ENCODE results near the gene INPP4B.

The INPP4B gene

DNA sequence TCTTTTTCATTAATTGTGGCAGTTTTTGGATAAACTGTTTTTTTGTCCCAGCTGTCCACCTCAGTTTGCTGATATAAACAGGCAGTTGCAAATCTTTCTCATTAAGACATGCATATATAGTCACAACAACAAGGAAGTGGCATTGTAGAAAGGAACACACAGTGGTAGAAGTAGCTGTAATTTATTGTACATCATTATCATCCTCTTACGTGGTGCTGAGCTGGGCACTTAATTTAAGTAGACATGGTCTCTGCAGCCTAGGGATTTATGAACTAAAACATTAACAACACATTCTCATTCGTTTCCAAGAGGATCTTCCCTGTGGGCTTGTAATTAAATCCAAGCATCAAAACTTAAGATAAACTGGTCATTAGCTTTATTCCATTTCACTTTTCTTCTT, 500.2 kb downstream of the INPP4B start:
- no peak for DNase-seq (ENCODE audit: low spot score)

DNA sequence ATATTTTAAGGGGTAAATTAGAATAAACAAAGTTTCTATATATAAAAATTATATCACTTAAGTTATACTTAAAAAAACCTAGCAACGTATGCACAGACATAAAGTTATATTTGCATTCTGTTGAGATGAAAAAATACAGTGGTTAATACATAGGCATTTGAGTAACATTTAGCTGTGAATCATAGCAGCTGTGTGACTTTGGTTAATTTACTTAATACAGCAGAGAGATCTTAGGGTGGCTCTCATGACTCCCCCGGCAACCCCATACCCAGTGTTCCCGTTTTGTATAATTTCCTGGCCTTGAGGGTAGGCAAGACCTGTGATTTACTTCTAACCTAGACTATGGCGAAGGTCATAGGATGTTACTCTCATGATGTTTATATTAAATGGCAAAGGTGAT, 504.8 kb downstream of the INPP4B start:
- no peak for DNase-seq (ENCODE audit: low spot score)

DNA sequence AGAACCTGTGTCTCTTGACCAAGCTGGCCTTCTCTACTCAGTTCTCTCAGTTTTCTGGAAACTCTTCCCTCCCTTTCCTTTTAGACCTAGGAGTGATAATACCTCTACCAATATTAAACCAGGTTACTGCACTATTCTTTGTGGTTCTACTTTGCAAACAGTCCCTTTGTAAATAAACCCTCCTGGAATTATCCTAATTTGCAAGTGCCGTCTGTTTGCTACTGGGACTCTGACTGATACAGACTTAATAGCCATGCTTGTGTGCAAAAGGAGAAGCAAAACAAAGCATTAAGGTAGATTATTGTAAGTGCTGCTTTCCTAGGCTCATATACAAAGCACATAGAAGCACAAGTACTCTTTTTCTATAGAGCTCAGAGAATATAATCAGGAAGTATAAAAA, 507.0 kb downstream of the INPP4B start:
- DNase-seq (ENCODE audit: low spot score): no peak

GRCh38 chr4:142336251-142336934, 509.7 kb downstream of the INPP4B start:
- DNase-seq (ENCODE audit: low spot score): no peak

DNA sequence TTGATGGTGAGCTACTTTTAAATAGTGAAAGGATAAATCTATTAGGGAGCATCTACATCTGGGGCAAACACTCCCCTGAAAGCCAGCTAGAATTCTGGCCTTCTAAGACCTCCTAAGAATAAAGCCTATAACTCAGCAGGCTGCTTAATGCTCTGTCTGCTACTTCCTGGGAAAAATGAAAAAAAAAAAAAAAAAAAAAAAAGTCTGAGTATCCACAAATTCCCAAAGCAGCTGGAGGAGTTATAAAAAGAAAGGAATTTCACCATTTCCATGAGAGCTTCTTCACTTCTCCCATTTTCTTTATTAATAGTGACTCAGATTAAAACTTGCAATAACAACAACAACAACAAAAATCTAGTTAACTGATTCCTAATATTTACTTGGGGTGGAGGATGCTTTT, 511.2 kb downstream of the INPP4B start:
- no peak for DNase-seq (ENCODE audit: low spot score)

DNA sequence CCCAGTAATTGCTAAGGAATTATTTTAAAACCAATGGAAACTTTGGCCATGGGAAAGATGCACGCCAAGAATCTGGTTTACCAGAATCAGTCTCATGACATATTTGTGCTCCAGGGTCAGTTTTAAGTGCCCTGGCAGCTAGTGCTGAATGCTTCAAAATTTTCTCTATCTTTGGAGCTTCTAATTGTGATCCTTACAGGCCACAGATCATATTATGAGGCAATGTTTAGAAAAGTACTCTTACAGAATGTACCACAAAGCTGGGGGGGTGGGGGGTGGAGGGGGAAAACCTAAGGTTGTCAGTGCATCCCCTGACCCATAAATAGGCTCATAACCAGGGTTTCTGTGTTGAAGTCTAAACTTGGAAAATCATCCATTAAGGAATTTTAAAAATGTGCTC, 514.5 kb downstream of the INPP4B start:
- DNase-seq (ENCODE audit: low spot score): no peak

DNA sequence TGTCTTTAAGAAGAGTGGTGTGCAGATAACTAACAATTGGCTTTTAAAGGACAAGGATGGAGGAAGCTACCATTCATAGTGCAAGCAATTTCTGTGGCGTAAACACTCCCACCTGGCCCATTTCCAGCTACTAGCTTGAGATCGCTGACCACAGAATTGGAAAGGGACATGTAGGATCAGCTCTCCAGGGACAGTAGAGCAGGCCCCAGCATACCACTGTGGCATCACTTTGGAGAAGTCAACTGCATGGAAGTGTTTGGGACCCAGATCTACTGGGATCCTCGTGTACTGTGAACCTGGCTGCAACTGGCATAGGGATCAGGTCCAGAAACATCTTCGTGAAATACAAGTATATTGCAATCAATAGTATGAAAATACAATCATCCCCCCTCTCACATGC, 515.0 kb downstream of the INPP4B start:
- peak; percentile 52 for DNase-seq (ENCODE audit: low spot score)

DNA sequence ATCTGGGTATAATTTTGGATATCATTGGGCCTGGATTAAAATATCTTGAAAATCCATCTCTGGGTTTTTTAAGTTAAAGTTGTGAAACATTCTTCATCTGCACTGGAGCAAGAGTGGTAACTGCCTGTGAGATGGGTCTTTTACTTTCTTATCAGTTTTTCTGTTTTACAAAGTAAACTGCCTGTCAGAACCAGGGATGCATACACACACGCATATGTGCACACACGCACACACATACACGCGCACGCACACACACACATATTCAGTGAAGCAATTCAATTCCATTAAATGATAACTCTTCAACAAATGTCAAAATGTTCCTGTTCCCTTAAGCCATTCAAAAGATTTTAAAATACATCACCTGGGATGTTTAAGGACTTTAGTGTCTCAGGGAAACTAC, 515.8 kb downstream of the INPP4B start:
- DNase-seq (ENCODE audit: low spot score): no peak

DNA sequence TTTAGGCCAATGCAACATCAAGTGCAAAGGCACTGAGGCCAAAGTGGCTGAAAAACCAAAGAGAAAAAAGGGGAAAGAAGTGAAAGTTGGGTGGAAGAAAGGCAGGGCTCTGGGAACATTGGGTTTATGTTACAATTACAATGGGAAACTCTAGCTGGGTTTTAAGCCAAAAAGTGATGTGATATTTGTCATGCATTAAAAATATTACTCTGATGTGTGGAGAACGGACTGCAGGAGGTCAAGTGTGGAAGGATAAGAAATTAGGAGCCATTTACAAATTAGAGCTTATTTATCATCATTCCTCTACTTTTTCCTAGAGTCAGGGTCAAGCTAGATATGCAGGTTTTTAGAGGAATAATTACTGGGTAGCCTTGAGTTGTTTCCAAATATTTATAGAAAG, 516.8 kb downstream of the INPP4B start:
- no peak for DNase-seq (ENCODE audit: low spot score)

DNA sequence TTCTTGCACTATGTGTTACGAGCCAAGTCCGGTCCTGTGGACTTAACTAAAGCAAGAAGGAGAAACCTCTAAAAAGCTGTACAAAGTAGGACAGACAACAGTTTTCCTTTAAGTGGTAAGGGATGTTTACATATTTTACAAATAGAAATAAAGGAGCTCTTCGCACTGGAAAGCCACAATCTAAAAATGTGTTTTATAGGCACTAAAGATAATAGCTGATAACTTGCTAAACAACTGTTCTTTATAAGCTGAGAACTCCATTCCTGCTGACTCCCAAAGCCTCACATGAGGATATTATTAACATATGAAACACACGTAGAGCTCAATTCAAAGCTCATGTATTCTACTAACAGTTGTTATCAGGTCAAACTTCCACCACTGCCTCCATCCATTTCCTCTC, 519.9 kb downstream of the INPP4B start:
- DNase-seq (ENCODE audit: low spot score): no peak

DNA sequence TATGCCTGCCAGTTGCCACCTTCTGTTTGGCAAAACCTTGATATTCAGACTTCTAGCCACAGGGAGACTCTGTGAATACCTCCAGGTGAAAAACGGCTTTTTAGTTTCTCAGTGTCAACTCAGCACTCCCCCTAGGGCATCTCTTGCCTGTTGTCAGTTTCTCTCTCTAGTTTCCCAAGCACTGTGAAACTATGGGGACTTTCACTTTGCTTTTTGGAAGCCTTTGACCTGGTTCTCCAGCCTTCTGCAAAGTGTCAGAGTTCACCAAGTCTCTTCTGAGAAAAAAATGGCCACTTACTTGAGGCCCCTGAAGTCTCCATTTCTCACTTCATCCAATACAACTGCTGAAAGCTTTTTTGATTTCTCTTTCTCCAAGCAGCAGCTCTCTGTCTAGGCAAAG, 521.5 kb downstream of the INPP4B start:
- DNase-seq (ENCODE audit: low spot score): no peak

- no peak for DNase-seq (ENCODE audit: low spot score)
Measured at GRCh38 chr4:142322996-142323395, 523.1 kb downstream of the INPP4B start.

GRCh38 chr4:142318280-142318679, 527.8 kb downstream of the INPP4B start:
- DNase-seq (ENCODE audit: low spot score): no peak

GRCh38 chr4:142316913-142317312, 529.2 kb downstream of the INPP4B start:
- DNase-seq (ENCODE audit: low spot score): no peak

GRCh38 chr4:142316025-142316424, 530.1 kb downstream of the INPP4B start:
- DNase-seq (ENCODE audit: low spot score): no peak

DNA sequence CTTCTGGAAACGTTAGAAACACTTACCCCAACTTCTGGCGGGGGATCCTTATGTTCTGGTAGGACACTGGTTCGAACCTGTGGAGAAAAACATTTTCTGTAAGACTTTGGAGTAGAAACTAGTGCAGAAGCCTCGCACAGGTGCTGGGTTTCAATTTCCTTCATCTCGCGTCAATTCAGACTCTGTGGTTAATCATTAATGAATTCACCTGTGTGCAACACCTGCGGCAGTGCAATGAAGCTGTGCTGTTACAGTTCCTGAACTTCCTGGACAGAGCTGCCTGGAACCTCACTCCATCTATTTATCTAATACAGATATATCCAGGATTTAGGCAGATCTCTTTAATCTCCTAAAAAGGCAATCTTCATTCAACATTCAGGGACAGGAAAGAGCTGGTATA, 531.4 kb downstream of the INPP4B start:
- DNase-seq (ENCODE audit: low spot score): no peak

DNA sequence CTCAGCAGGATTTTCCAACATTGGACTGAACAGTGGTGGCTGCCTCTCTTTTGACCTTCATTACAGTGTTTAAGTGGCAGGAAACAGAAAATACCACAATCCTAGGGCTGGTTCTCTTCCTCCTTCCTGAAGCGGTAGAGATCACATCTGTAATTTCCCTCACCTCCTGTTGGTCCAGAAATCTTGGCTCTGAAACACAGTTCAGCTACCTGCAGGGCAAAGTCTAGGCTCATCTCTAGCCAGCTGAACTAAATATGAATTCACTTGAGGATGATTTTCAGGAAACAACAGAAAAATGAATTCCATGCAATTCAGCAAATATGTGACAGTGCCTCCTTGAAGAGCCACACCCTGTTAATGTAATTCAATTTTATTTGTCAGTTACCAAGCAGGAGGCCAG, 531.9 kb downstream of the INPP4B start:
- DNase-seq (ENCODE audit: low spot score): no peak

DNA sequence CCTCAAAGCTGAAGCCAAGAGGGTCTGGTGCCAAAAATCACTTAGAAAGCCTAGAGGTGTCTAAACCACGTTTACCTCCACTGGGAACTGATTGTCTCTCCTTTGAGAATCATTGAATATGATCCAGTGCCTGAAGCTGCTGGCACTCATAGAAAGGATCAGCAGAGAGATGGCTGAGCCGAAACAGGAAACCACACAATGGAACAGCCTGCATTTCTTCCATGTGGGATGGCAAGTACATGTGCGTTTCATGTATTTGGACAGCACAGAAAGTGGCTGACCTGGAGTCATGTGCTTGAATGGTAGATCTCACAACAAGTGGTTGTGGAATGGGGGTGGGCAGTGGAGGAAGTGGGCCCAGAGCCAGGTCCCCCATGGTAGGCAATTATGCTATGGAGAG, 533.7 kb downstream of the INPP4B start:
- peak; percentile 63 for DNase-seq (ENCODE audit: low spot score)

GRCh38 chr4:142311916-142312315, 534.2 kb downstream of the INPP4B start:
- peak; percentile 58 for DNase-seq (ENCODE audit: low spot score)

- no peak for DNase-seq (ENCODE audit: low spot score)
Measured at GRCh38 chr4:142309772-142310171, 536.3 kb downstream of the INPP4B start.

GRCh38 chr4:142307857-142308256, 538.2 kb downstream of the INPP4B start:
- DNase-seq (ENCODE audit: low spot score): no peak

DNA sequence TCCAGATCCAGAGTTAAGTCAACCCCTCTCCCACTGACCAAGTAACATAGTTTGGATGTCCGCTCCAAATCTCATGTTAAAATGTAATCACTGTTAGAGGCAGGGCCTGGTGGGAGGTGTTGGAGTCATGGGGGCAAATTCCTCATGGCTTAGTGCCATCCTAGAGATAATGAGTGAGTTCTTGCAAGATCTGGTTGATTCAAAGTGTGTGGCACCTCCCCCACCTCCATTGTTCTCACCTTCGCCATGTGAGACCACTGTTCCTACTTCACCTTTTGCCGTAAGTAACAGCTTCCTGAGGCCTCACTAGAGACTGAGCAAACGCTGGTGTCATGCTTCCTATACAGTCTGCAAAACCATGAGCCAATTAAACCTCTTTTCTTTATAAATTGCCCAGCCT, 548.8 kb downstream of the INPP4B start:
- DNase-seq (ENCODE audit: low spot score): no peak

GRCh38 chr4:142293536-142293935, 552.6 kb downstream of the INPP4B start:
- peak; percentile 78 for DNase-seq (ENCODE audit: low spot score)

DNA sequence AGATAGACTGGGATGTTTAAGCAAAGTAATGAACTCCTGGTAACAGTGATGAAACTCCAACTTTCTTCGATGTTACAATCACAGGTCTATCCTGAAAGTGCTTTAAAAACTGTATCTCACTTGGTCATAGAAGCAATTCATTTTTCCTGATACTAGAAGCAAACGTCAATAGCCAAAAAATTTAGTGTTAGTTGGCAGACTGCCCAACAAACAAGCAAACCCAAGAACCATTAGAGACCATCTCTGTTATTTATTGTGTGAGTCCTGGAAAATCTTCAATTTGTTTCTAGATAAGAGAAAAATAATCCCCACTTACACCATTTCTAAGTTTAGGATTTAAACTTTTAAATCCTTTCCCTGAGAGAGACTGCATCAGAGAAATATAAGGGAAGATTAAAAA, 553.9 kb downstream of the INPP4B start:
- no peak for DNase-seq (ENCODE audit: low spot score)

Data from COLO829 (cell line).